NOMO-1 treated with dmso at 0.1 percent for 144 hours (cell line): ENCODE data around the gene QARS1.

Experiments used
- DNase-seq: peaks from one replicate; lab custom pipeline; 2025; ENCODE audit not compliant: unreplicated experiment; lab: John Stamatoyannopoulos, UW

QARS1 gene

DNA sequence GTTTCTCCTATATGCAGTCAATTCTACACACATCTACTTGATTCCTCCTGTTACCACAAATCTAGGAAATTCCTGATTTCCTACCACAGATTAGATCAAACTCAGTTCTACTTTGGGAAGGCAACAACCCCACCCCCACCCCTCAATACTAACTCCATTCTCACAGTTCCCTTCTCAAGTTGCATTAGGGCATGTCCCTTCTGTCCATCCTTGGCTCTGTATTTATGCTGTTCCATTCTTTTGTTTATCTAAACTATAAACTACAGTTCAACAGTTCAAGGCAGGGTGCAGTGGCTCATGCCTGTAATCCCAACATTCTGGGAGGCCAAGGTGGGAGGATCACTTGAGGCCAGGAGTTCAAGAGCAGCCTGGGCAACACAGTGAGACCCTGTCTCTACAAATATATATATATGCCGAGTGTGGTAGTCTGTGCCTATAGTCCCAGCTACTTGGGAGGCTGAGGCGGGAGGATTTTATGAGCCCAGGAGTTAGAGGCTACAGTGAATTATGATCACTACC is 50.2 kb downstream of the QARS1 start:
- DNase-seq, result no peak

DNA sequence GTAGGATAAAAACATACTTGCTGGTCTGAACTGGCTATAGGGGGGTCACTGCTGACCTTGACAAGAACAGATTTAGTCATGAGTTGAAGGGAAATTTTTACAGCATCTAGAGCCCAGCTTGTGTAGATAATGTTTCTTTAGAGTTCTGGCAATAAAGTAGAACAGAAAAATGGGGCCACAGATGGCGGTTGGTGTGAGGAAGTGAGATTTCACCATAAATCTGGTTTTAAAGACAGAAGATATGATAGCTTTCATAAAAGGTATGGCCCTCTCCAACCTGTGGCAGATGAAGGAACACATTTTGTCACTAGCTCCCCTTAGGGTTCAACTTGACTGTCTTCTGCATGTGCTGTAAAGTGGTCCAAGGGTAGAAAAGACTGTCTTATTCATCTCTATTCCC is 51.0 kb downstream of the QARS1 start:
- DNase-seq, result peak; percentile 44
